ENCODE data around the gene VTN.

VTN gene

GRCh38 chr17:28317966-28318758 lies 51.9 kb downstream of the VTN start:
- Histone ChIP-seq H3K4me1 (ENCODE audit: control insufficient read depth, insufficient read depth, low read length) (peaks cover 20% of the 10 kb centered on the region), H3K36me3 (ENCODE audit: control insufficient read depth, insufficient read depth, low read length, severe bottlenecking) (no peaks in the 10 kb centered on the region), H3K9ac (ENCODE audit: low read length) (peak overlapping the region; percentile 52), H3K27me3 (replicated peaks; ENCODE audit: control insufficient read depth, insufficient read depth, low read length) (no peaks in the 10 kb centered on the region), H3K9me3 (ENCODE audit: control insufficient read depth, low read length) (no peaks in the 10 kb centered on the region), H3K4me3 (ENCODE audit: low read length) (peak overlapping the region; percentile 91)
- DNase-seq (ENCODE audit: low read depth) = no peak
